ENCODE data around the gene PREX1.

GRCh38 chr20:48618631-48619030 lies 209.2 kb downstream of the PREX1 start:
- TF ChIP-seq POLR2A (IDR thresholded peaks at IDR 0.05; ENCODE audit: low read depth, low read length) (no peak), CTCF (conservative IDR thresholded peaks at IDR 0.05; ENCODE audit: low read depth, low read length) (no peak), NFE2L2 (IDR thresholded peaks at IDR 0.05; ENCODE audit: low read depth, low read length) (no peak), RCOR1 (IDR thresholded peaks at IDR 0.05; ENCODE audit: insufficient replicate concordance, low read length) (no peak), CEBPB (IDR thresholded peaks at IDR 0.05; ENCODE audit: low read depth, low read length) (no peak), MAZ (IDR thresholded peaks at IDR 0.05; ENCODE audit: borderline replicate concordance, low read depth, low read length) (no peak), CHD1 (IDR thresholded peaks at IDR 0.05; ENCODE audit: low read depth, low read length) (no peak), RFX5 (IDR thresholded peaks at IDR 0.05; ENCODE audit: low read depth, low read length) (no peak), MAFK (IDR thresholded peaks at IDR 0.05; ENCODE audit: low read depth, low read length) (no peak), MXI1 (IDR thresholded peaks at IDR 0.05; ENCODE audit: borderline replicate concordance, low read depth, low read length) (no peak), BHLHE40 (IDR thresholded peaks at IDR 0.05; ENCODE audit: low read depth, low read length) (no peak), USF2 (IDR thresholded peaks at IDR 0.05; ENCODE audit: low read depth, low read length) (no peak)
- TF ChIP-seq, protein P1, sequence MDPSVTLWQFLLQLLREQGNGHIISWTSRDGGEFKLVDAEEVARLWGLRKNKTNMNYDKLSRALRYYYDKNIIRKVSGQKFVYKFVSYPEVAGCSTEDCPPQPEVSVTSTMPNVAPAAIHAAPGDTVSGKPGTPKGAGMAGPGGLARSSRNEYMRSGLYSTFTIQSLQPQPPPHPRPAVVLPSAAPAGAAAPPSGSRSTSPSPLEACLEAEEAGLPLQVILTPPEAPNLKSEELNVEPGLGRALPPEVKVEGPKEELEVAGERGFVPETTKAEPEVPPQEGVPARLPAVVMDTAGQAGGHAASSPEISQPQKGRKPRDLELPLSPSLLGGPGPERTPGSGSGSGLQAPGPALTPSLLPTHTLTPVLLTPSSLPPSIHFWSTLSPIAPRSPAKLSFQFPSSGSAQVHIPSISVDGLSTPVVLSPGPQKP (IDR thresholded peaks at IDR 0.05; ENCODE audit: borderline replicate concordance, low read depth, low read length): no peak
